HepG2 (cell line): ENCODE data around the gene IGF2BP3. TPM values are rescaled to one million over a fixed set of nuclear protein-coding genes. Genes with fewer than 3 reads are reported as not detected.
A peak's percentile ranks its signal among the peaks of the same experiment; 100 is the strongest.

Experiments used
- ATF3 ChIP-seq: sonication (generic); formaldehyde crosslinking; IDR thresholded peaks from 2 replicates; pipeline ENCODE4 v1.4.0; 2020; ENCODE audit warnings: missing genetic modification reagents
- CCAR2 ChIP-seq: fragments of 200-400 bp; formaldehyde crosslinking; optimal IDR thresholded peaks from 2 replicates; pipeline ENCODE3; 2018; ENCODE audit warnings: low read depth, mild to moderate bottlenecking, low read length, moderate library complexity
- HIVEP1 ChIP-seq: sonication (generic); formaldehyde crosslinking; IDR thresholded peaks from 2 replicates; pipeline ENCODE4 v1.4.0; 2020; ENCODE audit warnings: mild to moderate bottlenecking, missing genetic modification reagents
- HOXA3 ChIP-seq: sonication (generic); formaldehyde crosslinking; IDR thresholded peaks from 2 replicates; pipeline ENCODE4 v1.5.0; 2020; ENCODE audit warnings: missing genetic modification reagents
- MIER2 ChIP-seq: IDR thresholded peaks from 2 replicates; pipeline ENCODE4 v1.6.1; 2016; ENCODE audit warnings: missing biosample characterization, missing genetic modification reagents
- MTF1 ChIP-seq: sonication (generic); formaldehyde crosslinking; IDR thresholded peaks from 2 replicates; pipeline ENCODE4 v1.5.0; 2020; ENCODE audit warnings: missing genetic modification reagents
- RBAK ChIP-seq: sonication (generic); formaldehyde crosslinking; IDR thresholded peaks from 2 replicates; pipeline ENCODE4 v1.5.1; 2020; ENCODE audit warnings: mild to moderate bottlenecking, missing genetic modification reagents
- SIX1 ChIP-seq: sonication (generic); formaldehyde crosslinking; IDR thresholded peaks from 2 replicates; pipeline ENCODE4 v1.4.0; 2020; ENCODE audit warnings: missing genetic modification reagents, borderline replicate concordance
- STAG1 ChIP-seq: sonication (generic); formaldehyde crosslinking; IDR thresholded peaks from 2 replicates; pipeline ENCODE4 v1.4.0; 2020; ENCODE audit warnings: missing genetic modification reagents
- ZBTB1 ChIP-seq: sonication (generic); formaldehyde crosslinking; IDR thresholded peaks from 2 replicates; pipeline ENCODE4 v1.4.0; 2020; ENCODE audit warnings: missing genetic modification reagents, borderline replicate concordance
- ZKSCAN5 ChIP-seq: sonication (generic); formaldehyde crosslinking; IDR thresholded peaks from 2 replicates; pipeline ENCODE4 v1.5.1; 2020; ENCODE audit warnings: mild to moderate bottlenecking, missing genetic modification reagents
- ZNF550 ChIP-seq: sonication (generic); formaldehyde crosslinking; IDR thresholded peaks from 2 replicates; pipeline ENCODE4 v1.4.0; 2020; ENCODE audit warnings: mild to moderate bottlenecking, missing genetic modification reagents, borderline replicate concordance
- ZNF709 ChIP-seq: sonication (generic); formaldehyde crosslinking; IDR thresholded peaks from 2 replicates; pipeline ENCODE4 v1.5.0; 2020; ENCODE audit warnings: mild to moderate bottlenecking, missing genetic modification reagents
- ZNF841 ChIP-seq: sonication (generic); formaldehyde crosslinking; IDR thresholded peaks from 2 replicates; pipeline ENCODE4 v1.8.1; 2023; ENCODE audit warnings: missing genetic modification reagents, borderline replicate concordance
- polyA plus RNA-seq, 8 experiments: library from polyadenylated mRNA; depleted of rRNA in 3 of 8; stranded (reverse) in 7 of 8; unstranded in 1 of 8; fragments of >200 nt; fragmentation: Illumina TruSeq in 4 of 8; extraction: Trizol in 4 of 8; gene quantifications; 2 replicates each; pipeline versions ENCODE4 v1.2.1 to v1.2.3, GENCODE V29; 2011 to 2016; ENCODE audit warnings: low read depth in 4 of 8, missing spikeins in 1 of 8, mixed read lengths in 1 of 8; ENCODE audit not compliant: insufficient read depth in 1 of 8
- total RNA-seq, 5 experiments: library from RNA; depleted of rRNA; stranded (reverse); fragments of >200 nt; fragmentation: Illumina TruSeq; extraction: Trizol; gene quantifications; 2 replicates each; pipeline ENCODE4 v1.2.3, GENCODE V29; 2016; ENCODE audit warnings: low read depth in 1 of 5
- TF ChIP-seq, protein P1 (sequence below): sonication (generic); formaldehyde crosslinking; conservative IDR thresholded peaks from 2 replicates; pipeline ENCODE4 v1.5.0; 2020; ENCODE audit warnings: missing genetic modification reagents
- TF ChIP-seq, protein P2 (sequence below): sonication (generic); formaldehyde crosslinking; IDR thresholded peaks from 2 replicates; pipeline ENCODE4 v1.8.0; 2022; ENCODE audit warnings: missing genetic modification reagents, mild to moderate bottlenecking, borderline replicate concordance
- TF ChIP-seq, protein P3 (sequence below): sonication (generic); formaldehyde crosslinking; IDR thresholded peaks from 2 replicates; pipeline ENCODE4 v1.5.1; 2020; ENCODE audit warnings: missing genetic modification reagents, mild to moderate bottlenecking, borderline replicate concordance
- TF ChIP-seq, protein P4 (sequence below): IDR thresholded peaks from 2 replicates; pipeline ENCODE4 v1.6.1; 2012; ENCODE audit warnings: low read depth, low read length, improper control_type of control experiment
- TF ChIP-seq, protein P5 (sequence below): sonication (generic); formaldehyde crosslinking; IDR thresholded peaks from 2 replicates; pipeline ENCODE4 v1.4.0; 2020; ENCODE audit warnings: missing genetic modification reagents

Gene IGF2BP3
- total and polyA plus RNA-seq, 2 of the 13 experiments (the other 11 are each of a cell fraction or from before 2014, with no cell fraction given): 37.7 to 39.5 TPM

DNA sequence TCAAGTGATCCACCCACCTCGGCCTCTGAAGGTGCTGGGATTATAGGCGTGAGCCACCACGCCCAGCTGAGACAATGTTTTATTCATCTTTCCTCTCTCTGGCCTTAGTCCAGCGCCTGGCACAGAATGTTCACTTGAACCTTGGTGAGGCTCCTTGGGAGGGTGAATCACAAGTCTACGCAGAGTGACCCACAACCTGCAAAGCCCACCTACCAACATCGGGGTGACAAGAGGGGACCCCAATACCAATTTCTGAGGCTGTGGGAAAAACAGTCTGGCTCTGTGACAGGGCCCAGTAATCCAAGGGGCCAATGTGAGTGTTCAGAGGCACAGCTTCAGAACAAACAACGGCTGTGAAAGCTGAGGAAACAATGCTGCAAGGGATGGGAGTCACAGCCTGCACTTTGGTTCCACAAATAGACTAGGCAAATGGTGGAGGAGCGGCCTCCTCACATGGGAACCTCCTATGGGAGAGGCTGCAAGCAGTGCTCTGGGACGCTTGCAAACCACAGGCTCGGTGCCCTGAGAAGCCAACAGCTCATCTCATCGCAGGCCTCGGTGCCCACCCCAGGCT lies 176.7 kb downstream of the IGF2BP3 start (continued):
- TF ChIP-seq MTF1 (CRISPR knock-in tag) (no peak), ZBTB1 (CRISPR knock-in tag) (no peak), ZNF550 (no peak), STAG1 (CRISPR knock-in tag) (no peak; the same call in 1 of the 2 replicates), ATF3 (CRISPR knock-in tag) (0 out of 2 replicates have a peak, but pooled peaks have one; percentile 28), ZKSCAN5 (0 out of 2 replicates have a peak, but pooled peaks have one; percentile 28), ZNF709 (CRISPR knock-in tag) (no peak), MIER2 (peak; percentile 40; the same call in 1 of the 2 replicates), HOXA3 (CRISPR knock-in tag) (peak; percentile 89), ZNF841 (CRISPR knock-in tag) (no peak), CCAR2 (no peak), SIX1 (no peak), HIVEP1 (CRISPR knock-in tag) (peak; percentile 15; the same call in 1 of the 2 replicates), RBAK (CRISPR knock-in tag) (no peak)
- TF ChIP-seq, protein P1, sequence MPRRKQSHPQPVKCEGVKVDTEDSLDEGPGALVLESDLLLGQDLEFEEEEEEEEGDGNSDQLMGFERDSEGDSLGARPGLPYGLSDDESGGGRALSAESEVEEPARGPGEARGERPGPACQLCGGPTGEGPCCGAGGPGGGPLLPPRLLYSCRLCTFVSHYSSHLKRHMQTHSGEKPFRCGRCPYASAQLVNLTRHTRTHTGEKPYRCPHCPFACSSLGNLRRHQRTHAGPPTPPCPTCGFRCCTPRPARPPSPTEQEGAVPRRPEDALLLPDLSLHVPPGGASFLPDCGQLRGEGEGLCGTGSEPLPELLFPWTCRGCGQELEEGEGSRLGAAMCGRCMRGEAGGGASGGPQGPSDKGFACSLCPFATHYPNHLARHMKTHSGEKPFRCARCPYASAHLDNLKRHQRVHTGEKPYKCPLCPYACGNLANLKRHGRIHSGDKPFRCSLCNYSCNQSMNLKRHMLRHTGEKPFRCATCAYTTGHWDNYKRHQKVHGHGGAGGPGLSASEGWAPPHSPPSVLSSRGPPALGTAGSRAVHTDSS (CRISPR knock-in tag): no peak
- TF ChIP-seq, protein P2, sequence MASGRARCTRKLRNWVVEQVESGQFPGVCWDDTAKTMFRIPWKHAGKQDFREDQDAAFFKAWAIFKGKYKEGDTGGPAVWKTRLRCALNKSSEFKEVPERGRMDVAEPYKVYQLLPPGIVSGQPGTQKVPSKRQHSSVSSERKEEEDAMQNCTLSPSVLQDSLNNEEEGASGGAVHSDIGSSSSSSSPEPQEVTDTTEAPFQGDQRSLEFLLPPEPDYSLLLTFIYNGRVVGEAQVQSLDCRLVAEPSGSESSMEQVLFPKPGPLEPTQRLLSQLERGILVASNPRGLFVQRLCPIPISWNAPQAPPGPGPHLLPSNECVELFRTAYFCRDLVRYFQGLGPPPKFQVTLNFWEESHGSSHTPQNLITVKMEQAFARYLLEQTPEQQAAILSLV (CRISPR knock-in tag): 0 out of 2 replicates have a peak, but pooled peaks have one; percentile 12
- TF ChIP-seq, protein P3, sequence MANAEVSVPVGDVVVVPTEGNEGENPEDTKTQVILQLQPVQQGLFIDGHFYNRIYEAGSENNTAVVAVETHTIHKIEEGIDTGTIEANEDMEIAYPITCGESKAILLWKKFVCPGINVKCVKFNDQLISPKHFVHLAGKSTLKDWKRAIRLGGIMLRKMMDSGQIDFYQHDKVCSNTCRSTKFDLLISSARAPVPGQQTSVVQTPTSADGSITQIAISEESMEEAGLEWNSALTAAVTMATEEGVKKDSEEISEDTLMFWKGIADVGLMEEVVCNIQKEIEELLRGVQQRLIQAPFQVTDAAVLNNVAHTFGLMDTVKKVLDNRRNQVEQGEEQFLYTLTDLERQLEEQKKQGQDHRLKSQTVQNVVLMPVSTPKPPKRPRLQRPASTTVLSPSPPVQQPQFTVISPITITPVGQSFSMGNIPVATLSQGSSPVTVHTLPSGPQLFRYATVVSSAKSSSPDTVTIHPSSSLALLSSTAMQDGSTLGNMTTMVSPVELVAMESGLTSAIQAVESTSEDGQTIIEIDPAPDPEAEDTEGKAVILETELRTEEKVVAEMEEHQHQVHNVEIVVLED: peak; percentile 16; the same call in 1 of the 2 replicates
- TF ChIP-seq, protein P4, sequence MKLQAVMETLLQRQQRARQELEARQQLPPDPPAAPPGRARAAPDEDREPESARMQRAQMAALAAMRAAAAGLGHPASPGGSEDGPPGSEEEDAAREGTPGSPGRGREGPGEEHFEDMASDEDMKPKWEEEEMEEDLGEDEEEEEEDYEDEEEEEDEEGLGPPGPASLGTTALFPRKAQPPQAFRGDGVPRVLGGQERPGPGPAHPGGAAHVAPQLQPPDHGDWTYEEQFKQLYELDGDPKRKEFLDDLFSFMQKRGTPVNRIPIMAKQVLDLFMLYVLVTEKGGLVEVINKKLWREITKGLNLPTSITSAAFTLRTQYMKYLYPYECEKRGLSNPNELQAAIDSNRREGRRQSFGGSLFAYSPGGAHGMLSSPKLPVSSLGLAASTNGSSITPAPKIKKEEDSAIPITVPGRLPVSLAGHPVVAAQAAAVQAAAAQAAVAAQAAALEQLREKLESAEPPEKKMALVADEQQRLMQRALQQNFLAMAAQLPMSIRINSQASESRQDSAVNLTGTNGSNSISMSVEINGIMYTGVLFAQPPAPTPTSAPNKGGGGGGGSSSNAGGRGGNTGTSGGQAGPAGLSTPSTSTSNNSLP: peak; percentile 50; the same call in 1 of the 2 replicates
- TF ChIP-seq, protein P5, sequence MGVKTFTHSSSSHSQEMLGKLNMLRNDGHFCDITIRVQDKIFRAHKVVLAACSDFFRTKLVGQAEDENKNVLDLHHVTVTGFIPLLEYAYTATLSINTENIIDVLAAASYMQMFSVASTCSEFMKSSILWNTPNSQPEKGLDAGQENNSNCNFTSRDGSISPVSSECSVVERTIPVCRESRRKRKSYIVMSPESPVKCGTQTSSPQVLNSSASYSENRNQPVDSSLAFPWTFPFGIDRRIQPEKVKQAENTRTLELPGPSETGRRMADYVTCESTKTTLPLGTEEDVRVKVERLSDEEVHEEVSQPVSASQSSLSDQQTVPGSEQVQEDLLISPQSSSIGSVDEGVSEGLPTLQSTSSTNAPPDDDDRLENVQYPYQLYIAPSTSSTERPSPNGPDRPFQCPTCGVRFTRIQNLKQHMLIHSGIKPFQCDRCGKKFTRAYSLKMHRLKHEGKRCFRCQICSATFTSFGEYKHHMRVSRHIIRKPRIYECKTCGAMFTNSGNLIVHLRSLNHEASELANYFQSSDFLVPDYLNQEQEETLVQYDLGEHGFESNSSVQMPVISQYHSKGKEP (CRISPR knock-in tag): no peak
